Measurements from ENCODE around the gene CYTH1.

CYTH1 gene

GRCh38 chr17:78826421-78826820 lies 44.3 kb upstream of the CYTH1 start:
- no peak for TF ChIP-seq CTCF (IDR thresholded peaks at IDR 0.05; ENCODE audit: poor library complexity, severe bottlenecking)
- Histone ChIP-seq H3K9me3 (ENCODE audit: severe bottlenecking) (no peaks in the 10 kb centered on the region), H3K27ac (ENCODE audit: poor library complexity, severe bottlenecking) (no peak overlapping the region), H3K27me3 (ENCODE audit: insufficient read depth, poor library complexity, severe bottlenecking) (no peaks in the 10 kb centered on the region), H3K4me1 (ENCODE audit: insufficient read depth, poor library complexity, severe bottlenecking) (no peaks in the 10 kb centered on the region), H3K4me3 (ENCODE audit: severe bottlenecking) (no peak overlapping the region), H3K36me3 (ENCODE audit: low read depth) (peaks cover 92% of the 10 kb centered on the region)
- ATAC-seq (ENCODE audit: low read depth) (no peak), DNase-seq (ENCODE audit: low spot score) (no peak)

- TF ChIP-seq CTCF (IDR thresholded peaks at IDR 0.05; ENCODE audit: poor library complexity, severe bottlenecking): no peak
- no peak for DNase-seq (ENCODE audit: low spot score)
- Histone ChIP-seq H3K27ac (ENCODE audit: poor library complexity, severe bottlenecking) (no peak overlapping the region), H3K9me3 (ENCODE audit: severe bottlenecking) (no peaks in the 10 kb centered on the region), H3K27me3 (ENCODE audit: insufficient read depth, poor library complexity, severe bottlenecking) (no peaks in the 10 kb centered on the region), H3K4me1 (ENCODE audit: insufficient read depth, poor library complexity, severe bottlenecking) (no peaks in the 10 kb centered on the region), H3K4me3 (ENCODE audit: severe bottlenecking) (no peak overlapping the region), H3K36me3 (ENCODE audit: low read depth) (peaks cover 91% of the 10 kb centered on the region)
- ATAC-seq (ENCODE audit: low read depth): no peak
Measured at GRCh38 chr17:78825696-78826095, 43.6 kb upstream of the CYTH1 start.

GRCh38 chr17:78824240-78824639 lies 42.2 kb upstream of the CYTH1 start:
- Histone ChIP-seq H3K4me3 (ENCODE audit: severe bottlenecking) (no peak overlapping the region), H3K27ac (ENCODE audit: poor library complexity, severe bottlenecking) (no peak overlapping the region), H3K4me1 (ENCODE audit: insufficient read depth, poor library complexity, severe bottlenecking) (no peaks in the 10 kb centered on the region), H3K9me3 (ENCODE audit: severe bottlenecking) (no peaks in the 10 kb centered on the region), H3K27me3 (ENCODE audit: insufficient read depth, poor library complexity, severe bottlenecking) (no peaks in the 10 kb centered on the region), H3K36me3 (ENCODE audit: low read depth) (peaks cover 91% of the 10 kb centered on the region)
- ATAC-seq (ENCODE audit: low read depth) (no peak), DNase-seq (ENCODE audit: low spot score) (no peak)
- TF ChIP-seq CTCF (IDR thresholded peaks at IDR 0.05; ENCODE audit: poor library complexity, severe bottlenecking): no peak

GRCh38 chr17:78823282-78824046 lies 41.4 kb upstream of the CYTH1 start:
- no peak overlapping the region for H3K27ac ChIP-seq (ENCODE audit: poor library complexity, severe bottlenecking)
- no peak for TF ChIP-seq CTCF (IDR thresholded peaks at IDR 0.05; ENCODE audit: poor library complexity, severe bottlenecking)
- no peak overlapping the region for H3K4me3 ChIP-seq (ENCODE audit: severe bottlenecking)
- no peaks in the 10 kb centered on the region for H3K9me3 ChIP-seq (ENCODE audit: severe bottlenecking)
- DNase-seq (ENCODE audit: low spot score) (no peak), ATAC-seq (ENCODE audit: low read depth) (no peak)
- H3K4me1 ChIP-seq (ENCODE audit: insufficient read depth, poor library complexity, severe bottlenecking): no peaks in the 10 kb centered on the region
- H3K36me3 ChIP-seq (ENCODE audit: low read depth): peaks cover 91% of the 10 kb centered on the region
- no peaks in the 10 kb centered on the region for H3K27me3 ChIP-seq (ENCODE audit: insufficient read depth, poor library complexity, severe bottlenecking)

GRCh38 chr17:78822552-78822951 lies 40.5 kb upstream of the CYTH1 start:
- peaks cover 91% of the 10 kb centered on the region for H3K36me3 ChIP-seq (ENCODE audit: low read depth)
- ATAC-seq (ENCODE audit: low read depth): peak; percentile 70
- no peaks in the 10 kb centered on the region for H3K27me3 ChIP-seq (ENCODE audit: insufficient read depth, poor library complexity, severe bottlenecking)
- H3K27ac ChIP-seq (ENCODE audit: poor library complexity, severe bottlenecking): no peak overlapping the region
- H3K4me3 ChIP-seq (ENCODE audit: severe bottlenecking): no peak overlapping the region
- DNase-seq (ENCODE audit: low spot score): no peak
- H3K9me3 ChIP-seq (ENCODE audit: severe bottlenecking): no peaks in the 10 kb centered on the region
- TF ChIP-seq CTCF (IDR thresholded peaks at IDR 0.05; ENCODE audit: poor library complexity, severe bottlenecking): no peak
- H3K4me1 ChIP-seq (ENCODE audit: insufficient read depth, poor library complexity, severe bottlenecking): no peaks in the 10 kb centered on the region

Data from RWPE2 (cell line).